Islet of Langerhans (tissue), 1 donor: ENCODE results near the gene DRICH1.
"Not testable (repeated sequence)": the region's sequence is repeated elsewhere in the genome, so short reads cannot be mapped to it uniquely, and the experiment has no call there.

Source experiments
- FAIRE-seq: peaks from one replicate; lab custom pipeline; 2011; peaks lifted over from hg19 to GRCh38; lab: Jason Lieb, UNC

DRICH1 gene

DNA sequence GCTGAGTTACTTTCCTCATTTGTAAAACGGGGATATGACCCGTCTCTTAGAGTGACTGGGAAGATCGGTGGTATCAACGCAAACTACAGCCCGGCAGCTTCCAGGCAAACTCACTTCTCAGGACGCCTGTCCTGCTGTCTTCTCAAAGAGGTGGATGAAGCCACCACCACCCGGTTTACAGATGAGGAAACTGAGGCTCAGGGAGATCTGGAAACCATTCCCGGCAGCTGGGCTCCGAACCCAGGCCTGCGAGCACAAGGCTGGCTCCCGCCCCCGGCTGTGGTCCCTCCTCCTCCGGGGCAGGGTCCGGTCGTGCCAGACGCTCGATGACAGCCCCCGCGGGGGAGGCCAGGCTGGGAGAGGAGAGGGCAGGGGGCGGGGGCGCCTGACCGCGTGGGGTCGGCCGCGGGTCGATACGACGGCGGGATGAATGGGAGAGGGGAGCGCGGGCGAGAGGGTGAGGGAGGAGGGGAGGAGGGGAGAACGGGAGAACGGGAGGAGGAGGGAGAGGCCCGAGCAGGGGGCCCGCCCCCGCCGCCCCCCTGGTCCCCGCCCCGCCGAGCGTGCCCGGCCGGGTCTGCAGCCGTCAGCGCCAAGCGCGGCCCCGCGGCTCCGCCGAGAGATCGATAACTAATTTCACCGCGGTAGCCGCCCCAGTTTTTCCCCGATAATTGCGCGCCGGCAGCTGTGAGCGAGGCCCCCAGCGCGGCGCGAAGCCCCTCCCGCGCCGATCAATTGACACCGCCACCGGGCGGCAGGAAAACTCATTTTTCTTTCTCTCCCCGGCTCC is 66.0 kb downstream of the DRICH1 start:
- no peak for FAIRE-seq

DNA sequence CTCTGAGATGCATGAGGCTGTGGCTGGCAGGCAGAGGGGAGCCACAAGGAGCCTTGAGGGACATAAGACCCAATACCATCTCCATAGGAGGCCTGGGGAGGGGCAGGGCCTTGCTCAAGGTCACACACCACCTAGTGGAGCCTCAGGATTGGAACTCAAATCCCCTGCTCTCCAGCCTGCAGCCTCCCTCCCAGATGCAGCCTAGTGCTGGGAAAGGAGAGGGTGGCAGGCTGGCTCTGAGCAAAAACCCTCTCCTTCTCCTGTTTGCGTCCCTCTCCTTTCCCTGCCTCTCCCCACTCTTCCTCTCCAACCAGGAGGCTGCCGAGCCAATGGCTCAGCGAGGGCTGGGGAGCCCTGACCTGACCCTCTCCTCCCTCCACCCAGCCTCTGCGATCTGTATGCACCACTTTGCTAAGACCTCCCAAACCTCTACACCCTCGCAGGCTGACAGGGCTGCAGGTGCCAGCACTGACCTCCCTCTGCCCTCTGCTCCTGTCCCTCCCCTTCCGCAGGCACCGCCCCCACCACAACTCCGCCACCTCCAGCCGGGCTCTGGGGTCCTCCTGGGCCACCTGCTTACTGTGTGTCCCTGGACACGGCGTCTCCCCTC is 66.7 kb downstream of the DRICH1 start:
- FAIRE-seq: no peak

DNA sequence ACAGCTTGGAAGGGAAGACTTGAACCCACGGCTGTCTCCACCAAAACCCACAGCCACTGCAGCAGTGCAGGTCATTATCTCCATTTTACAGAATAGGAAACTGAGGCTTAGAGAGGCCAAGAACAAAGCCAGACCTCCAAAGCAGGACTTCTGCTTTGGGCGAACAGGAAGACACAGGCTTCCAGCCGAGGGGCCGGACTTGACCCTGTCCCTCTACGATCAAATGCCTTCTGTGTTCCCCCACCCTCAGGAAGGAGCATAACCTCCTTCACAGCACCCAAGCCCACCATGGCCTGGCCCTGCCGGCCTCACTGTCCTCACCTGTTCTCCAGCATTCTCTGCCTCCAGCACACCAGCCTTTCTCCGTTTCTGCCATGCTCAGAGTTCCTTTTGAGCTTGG is 67.8 kb downstream of the DRICH1 start:
- no peak for FAIRE-seq

DNA sequence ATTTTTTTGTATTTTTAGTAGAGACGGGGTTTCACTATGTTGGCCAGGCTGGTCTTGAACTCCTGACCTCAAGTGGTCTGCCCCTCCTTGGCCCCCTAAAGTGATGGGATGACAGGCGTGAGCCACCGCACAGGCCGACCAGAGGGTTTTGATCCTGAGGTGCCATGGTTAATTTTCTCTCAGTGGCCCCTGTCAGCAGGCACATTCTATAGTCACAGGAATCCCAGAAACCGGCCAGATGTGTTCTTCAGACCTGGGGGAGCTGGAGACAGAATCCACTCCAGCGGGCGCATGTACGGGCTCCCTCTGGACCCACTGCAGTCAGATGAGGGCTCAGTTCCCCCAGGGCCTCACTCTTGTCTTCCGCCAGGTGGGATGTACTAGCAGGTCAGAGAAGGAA is 69.0 kb downstream of the DRICH1 start:
- no peak for FAIRE-seq

DNA sequence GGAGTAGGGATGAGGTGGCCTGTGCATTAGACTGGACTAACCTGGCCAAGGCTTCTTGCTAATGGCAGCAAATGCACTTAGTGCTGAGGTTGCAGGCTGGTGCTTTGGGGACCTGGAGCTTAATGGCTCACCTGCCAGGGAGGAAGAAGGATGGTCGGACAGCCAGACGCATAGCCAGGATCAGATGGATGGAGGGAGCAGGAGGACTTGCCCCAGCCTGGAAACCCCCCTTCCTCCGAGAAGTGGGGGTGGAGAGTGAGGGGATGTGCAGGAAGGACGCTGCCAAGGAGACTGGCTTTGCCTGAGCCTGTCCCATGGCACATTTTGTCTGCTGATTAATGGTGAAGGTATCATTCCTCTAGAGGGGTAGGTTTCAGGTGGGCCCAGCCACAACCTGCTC is 69.9 kb downstream of the DRICH1 start:
- FAIRE-seq: no peak

DNA sequence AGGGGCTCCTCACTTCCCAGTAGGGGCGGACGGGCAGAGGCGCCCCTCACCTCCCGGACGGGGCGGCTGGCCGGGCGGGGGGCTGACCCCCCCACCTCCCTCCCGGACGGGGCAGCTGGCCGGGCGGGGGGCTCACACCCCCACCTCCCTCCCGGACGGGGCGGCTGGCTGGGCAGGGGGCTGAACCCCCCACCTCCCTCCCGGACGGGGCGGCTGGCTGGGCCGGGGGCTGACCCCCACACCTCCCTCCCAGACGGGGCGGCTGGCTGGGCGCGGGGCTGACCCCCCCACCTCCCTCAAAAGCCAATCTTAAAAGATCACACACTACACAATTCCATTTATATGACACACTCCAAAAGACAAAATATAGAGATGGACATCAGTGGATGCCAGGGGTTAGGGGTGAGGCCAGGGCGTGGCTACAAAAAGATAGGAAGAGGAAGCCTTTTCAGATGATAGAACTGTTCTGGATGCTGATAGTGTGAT is 71.1 kb downstream of the DRICH1 start:
- FAIRE-seq: not testable (repeated sequence)

DNA sequence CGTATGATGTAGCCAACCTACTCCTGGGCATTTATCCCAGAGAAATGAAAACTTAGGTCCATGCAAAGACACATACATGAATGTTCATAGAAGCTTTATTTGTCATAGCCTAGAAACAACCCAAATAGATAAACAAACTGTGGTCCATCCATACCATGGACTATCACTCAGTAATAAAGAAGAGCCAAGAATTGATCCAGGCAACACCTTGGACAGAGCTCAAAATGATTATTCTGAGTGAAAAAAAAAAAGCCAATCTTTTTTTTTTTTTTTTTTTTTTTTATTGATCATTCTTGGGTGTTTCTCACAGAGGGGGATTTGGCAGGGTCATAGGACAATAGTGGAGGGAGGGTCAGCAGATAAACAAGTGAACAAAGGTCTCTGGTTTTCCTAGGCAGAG is 71.9 kb downstream of the DRICH1 start:
- not testable (repeated sequence) for FAIRE-seq
